GM19455 (cell line): ENCODE data around the gene C4orf50.

ENCODE experiments used
- ATAC-seq: cut with Tn5 transposase; IDR thresholded peaks from one replicate; pipeline ENCODE4 v1.9.1; 2021; ENCODE audit not compliant: unreplicated experiment

Gene C4orf50

GRCh38 chr4:6018331-6018730 lies at the start of gene C4orf50:
Gene C4orf50 (minus strand): TSS chr4:6018431.
- no peak for ATAC-seq

GRCh38 chr4:6065934-6066590 lies 47.8 kb upstream of the C4orf50 start:
- ATAC-seq = no peak

- ATAC-seq = no peak
Observed at GRCh38 chr4:6065166-6065565, 46.9 kb upstream of the C4orf50 start.

- no peak for ATAC-seq
Observed at GRCh38 chr4:6064383-6064782, 46.2 kb upstream of the C4orf50 start.

GRCh38 chr4:6063684-6064083 lies 45.5 kb upstream of the C4orf50 start:
- no peak for ATAC-seq

- no peak for ATAC-seq
Observed at GRCh38 chr4:6062133-6062532, 43.9 kb upstream of the C4orf50 start.

GRCh38 chr4:6059375-6059805 lies 41.2 kb upstream of the C4orf50 start:
- ATAC-seq = no peak

- ATAC-seq = no peak
Observed at GRCh38 chr4:6058531-6059374, 40.5 kb upstream of the C4orf50 start.

- ATAC-seq = no peak
Observed at GRCh38 chr4:6056976-6057766, 38.9 kb upstream of the C4orf50 start.

- no peak for ATAC-seq
Observed at GRCh38 chr4:6055436-6055835, 37.2 kb upstream of the C4orf50 start.

- ATAC-seq = no peak
Observed at GRCh38 chr4:6055030-6055429, 36.8 kb upstream of the C4orf50 start.

- ATAC-seq = no peak
Observed at GRCh38 chr4:6054162-6054922, 36.1 kb upstream of the C4orf50 start.

GRCh38 chr4:6052679-6053078 lies 34.4 kb upstream of the C4orf50 start:
- no peak for ATAC-seq

GRCh38 chr4:6050551-6050950 lies 32.3 kb upstream of the C4orf50 start:
- ATAC-seq = no peak

GRCh38 chr4:6049985-6050384 lies 31.8 kb upstream of the C4orf50 start:
- ATAC-seq = no peak

GRCh38 chr4:6049278-6049677 lies 31.0 kb upstream of the C4orf50 start:
- no peak for ATAC-seq

GRCh38 chr4:6048537-6048936 lies 30.3 kb upstream of the C4orf50 start:
- no peak for ATAC-seq

GRCh38 chr4:6047130-6047673 lies 29.0 kb upstream of the C4orf50 start:
- no peak for ATAC-seq

GRCh38 chr4:6046526-6047129 lies 28.4 kb upstream of the C4orf50 start:
- ATAC-seq = no peak

- no peak for ATAC-seq
Observed at GRCh38 chr4:6044805-6045204, 26.6 kb upstream of the C4orf50 start.
